HG02571 (cell line): ENCODE results near the gene EIF4E3.

Experiments used
- ATAC-seq: cut with Tn5 transposase; IDR thresholded peaks from one replicate; pipeline ENCODE4 v1.9.1; 2021; ENCODE audit warnings: mild to moderate bottlenecking, moderate library complexity; ENCODE audit not compliant: unreplicated experiment

Gene EIF4E3

GRCh38 chr3:71723452-71724170 is 1.6 kb downstream of the EIF4E3 start:
- ATAC-seq = no peak

- ATAC-seq = no peak
Measured at GRCh38 chr3:71722693-71723092, 2.5 kb downstream of the EIF4E3 start.

- no peak for ATAC-seq
Measured at GRCh38 chr3:71721651-71722157, 3.5 kb downstream of the EIF4E3 start.

GRCh38 chr3:71721002-71721401 is 4.2 kb downstream of the EIF4E3 start:
- ATAC-seq = no peak

- ATAC-seq = no peak
Measured at GRCh38 chr3:71718072-71718471, 7.1 kb downstream of the EIF4E3 start.

GRCh38 chr3:71714595-71714994 is 10.6 kb downstream of the EIF4E3 start:
- no peak for ATAC-seq

- ATAC-seq = no peak
Measured at GRCh38 chr3:71713041-71713440, 12.2 kb downstream of the EIF4E3 start.

GRCh38 chr3:71710906-71711494 is 14.2 kb downstream of the EIF4E3 start:
- ATAC-seq = peak; percentile 72

- no peak for ATAC-seq
Measured at GRCh38 chr3:71709908-71710511, 15.2 kb downstream of the EIF4E3 start.

- ATAC-seq = no peak
Measured at GRCh38 chr3:71708476-71709105, 16.6 kb downstream of the EIF4E3 start.

- ATAC-seq = no peak
Measured at GRCh38 chr3:71707595-71707994, 17.6 kb downstream of the EIF4E3 start.

- ATAC-seq = no peak
Measured at GRCh38 chr3:71705681-71706080, 19.5 kb downstream of the EIF4E3 start.

- no peak for ATAC-seq
Measured at GRCh38 chr3:71704915-71705314, 20.3 kb downstream of the EIF4E3 start.

- ATAC-seq = no peak
Measured at GRCh38 chr3:71703797-71704196, 21.4 kb downstream of the EIF4E3 start.

GRCh38 chr3:71702131-71703024 is 22.8 kb downstream of the EIF4E3 start:
- ATAC-seq = no peak

GRCh38 chr3:71701251-71701762 is 23.9 kb downstream of the EIF4E3 start:
- no peak for ATAC-seq

- no peak for ATAC-seq
Measured at GRCh38 chr3:71695000-71695482, 30.2 kb downstream of the EIF4E3 start.

- ATAC-seq = no peak
Measured at GRCh38 chr3:71694358-71694999, 30.7 kb downstream of the EIF4E3 start.

GRCh38 chr3:71693641-71694040 is 31.6 kb downstream of the EIF4E3 start:
- ATAC-seq = no peak

GRCh38 chr3:71692139-71692538 is 33.1 kb downstream of the EIF4E3 start:
- no peak for ATAC-seq
